ACC112 (cell line): ENCODE data around the gene SEC24C.
"Not testable (repeated sequence)": the region's sequence is repeated elsewhere in the genome, so short reads cannot be mapped to it uniquely, and the experiment has no call there.

Experiments
- H2AFZ ChIP-seq: fragments of 200-600 bp; sonication (generic); one replicate; pipeline ENCODE4 v1.6.0; 2017; ENCODE audit warnings: antibody characterized with exemption, low read length; ENCODE audit not compliant: unreplicated experiment
- H3K27ac ChIP-seq: fragments of 200-600 bp; sonication (generic); 2 replicates; pipeline ENCODE4 v1.5.1; 2014; ENCODE audit warnings: low read depth, mild to moderate bottlenecking, antibody characterized with exemption, low read length, moderate library complexity
- H3K27me3 ChIP-seq: fragments of 200-600 bp; sonication (generic); 2 replicates; pipeline ENCODE4 v1.6.1; 2014; ENCODE audit warnings: mild to moderate bottlenecking, antibody characterized with exemption, low read length, moderate library complexity, mixed read lengths; ENCODE audit not compliant: insufficient read depth
- H3K36me3 ChIP-seq: fragments of 200-600 bp; sonication (generic); 2 replicates; pipeline ENCODE4 v1.6.1; 2016; ENCODE audit warnings: mild to moderate bottlenecking, antibody characterized with exemption, low read length, moderate library complexity, mixed read lengths; ENCODE audit not compliant: insufficient read depth
- H3K4me1 ChIP-seq: fragments of 200-600 bp; sonication (generic); one replicate; pipeline ENCODE4 v1.6.1; 2016; ENCODE audit warnings: low read length, mixed read lengths; ENCODE audit not compliant: insufficient read depth, unreplicated experiment, control insufficient read depth
- H3K4me3 ChIP-seq: fragments of 200-600 bp; sonication (generic); 2 replicates; pipeline ENCODE4 v1.5.1; 2014; ENCODE audit warnings: mild to moderate bottlenecking, low read depth, low read length
- H3K79me2 ChIP-seq: fragments of 200-600 bp; sonication (generic); one replicate; pipeline ENCODE4 v1.6.0; 2016; ENCODE audit warnings: low read length; ENCODE audit not compliant: control insufficient read depth, unreplicated experiment, insufficient read depth

Gene SEC24C, protein sequence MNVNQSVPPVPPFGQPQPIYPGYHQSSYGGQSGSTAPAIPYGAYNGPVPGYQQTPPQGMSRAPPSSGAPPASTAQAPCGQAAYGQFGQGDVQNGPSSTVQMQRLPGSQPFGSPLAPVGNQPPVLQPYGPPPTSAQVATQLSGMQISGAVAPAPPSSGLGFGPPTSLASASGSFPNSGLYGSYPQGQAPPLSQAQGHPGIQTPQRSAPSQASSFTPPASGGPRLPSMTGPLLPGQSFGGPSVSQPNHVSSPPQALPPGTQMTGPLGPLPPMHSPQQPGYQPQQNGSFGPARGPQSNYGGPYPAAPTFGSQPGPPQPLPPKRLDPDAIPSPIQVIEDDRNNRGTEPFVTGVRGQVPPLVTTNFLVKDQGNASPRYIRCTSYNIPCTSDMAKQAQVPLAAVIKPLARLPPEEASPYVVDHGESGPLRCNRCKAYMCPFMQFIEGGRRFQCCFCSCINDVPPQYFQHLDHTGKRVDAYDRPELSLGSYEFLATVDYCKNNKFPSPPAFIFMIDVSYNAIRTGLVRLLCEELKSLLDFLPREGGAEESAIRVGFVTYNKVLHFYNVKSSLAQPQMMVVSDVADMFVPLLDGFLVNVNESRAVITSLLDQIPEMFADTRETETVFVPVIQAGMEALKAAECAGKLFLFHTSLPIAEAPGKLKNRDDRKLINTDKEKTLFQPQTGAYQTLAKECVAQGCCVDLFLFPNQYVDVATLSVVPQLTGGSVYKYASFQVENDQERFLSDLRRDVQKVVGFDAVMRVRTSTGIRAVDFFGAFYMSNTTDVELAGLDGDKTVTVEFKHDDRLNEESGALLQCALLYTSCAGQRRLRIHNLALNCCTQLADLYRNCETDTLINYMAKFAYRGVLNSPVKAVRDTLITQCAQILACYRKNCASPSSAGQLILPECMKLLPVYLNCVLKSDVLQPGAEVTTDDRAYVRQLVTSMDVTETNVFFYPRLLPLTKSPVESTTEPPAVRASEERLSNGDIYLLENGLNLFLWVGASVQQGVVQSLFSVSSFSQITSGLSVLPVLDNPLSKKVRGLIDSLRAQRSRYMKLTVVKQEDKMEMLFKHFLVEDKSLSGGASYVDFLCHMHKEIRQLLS

DNA sequence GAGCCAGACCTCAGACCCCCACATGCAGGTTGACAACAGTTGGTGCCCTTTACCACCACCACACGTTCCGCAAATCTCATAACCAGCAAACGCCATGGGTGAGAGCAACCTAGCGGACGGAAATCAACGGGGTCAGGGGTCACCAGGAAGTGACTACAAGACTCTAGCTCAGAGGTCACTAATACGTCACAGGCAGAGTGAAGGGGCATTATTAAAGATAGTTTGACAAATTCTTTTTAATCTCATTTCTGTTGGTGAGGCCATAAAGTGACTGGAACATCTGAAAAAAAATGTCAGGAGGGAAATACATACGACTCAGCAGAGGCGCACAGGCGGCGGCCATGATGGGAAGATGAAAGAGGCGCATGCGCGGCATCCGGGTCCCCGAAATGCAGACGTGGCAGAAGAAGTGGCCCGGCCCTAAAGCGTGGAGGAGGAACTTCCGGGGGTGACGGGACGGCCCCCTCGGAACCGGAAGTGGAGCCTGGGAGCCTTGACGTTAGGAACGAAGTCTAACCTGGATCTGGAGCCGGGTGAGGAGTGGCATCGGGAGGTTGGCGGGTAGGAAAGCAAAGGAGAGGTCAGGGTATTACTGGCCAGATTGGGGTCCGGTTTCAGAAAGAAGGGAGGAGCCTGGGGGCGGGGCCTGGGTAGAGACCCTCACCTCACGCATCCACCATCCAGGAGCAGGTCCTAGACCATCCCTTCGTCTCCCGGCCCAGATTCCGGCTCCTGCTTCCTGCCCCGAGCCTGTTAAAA lies at the start of gene SEC24C:
Gene SEC24C, plus strand, starts transcription at position 468 of the 759 bp plus-strand sequence. CDS start 2,461 bp downstream, outside the sequence.
- peak within 1 kb of the TSS; percentile 89 for H3K4me3 ChIP-seq
- H3K27me3 ChIP-seq: no peaks in the 10 kb centered on the region
- H2AFZ ChIP-seq: peak within 1 kb of the TSS; percentile 55
- peaks cover 6% of the 10 kb centered on the region for H3K36me3 ChIP-seq
- H3K4me1 ChIP-seq: peaks cover 23% of the 10 kb centered on the region
- peaks cover 46% of the 10 kb centered on the region for H3K79me2 ChIP-seq
- peak within 1 kb of the TSS; percentile 84 for H3K27ac ChIP-seq

DNA sequence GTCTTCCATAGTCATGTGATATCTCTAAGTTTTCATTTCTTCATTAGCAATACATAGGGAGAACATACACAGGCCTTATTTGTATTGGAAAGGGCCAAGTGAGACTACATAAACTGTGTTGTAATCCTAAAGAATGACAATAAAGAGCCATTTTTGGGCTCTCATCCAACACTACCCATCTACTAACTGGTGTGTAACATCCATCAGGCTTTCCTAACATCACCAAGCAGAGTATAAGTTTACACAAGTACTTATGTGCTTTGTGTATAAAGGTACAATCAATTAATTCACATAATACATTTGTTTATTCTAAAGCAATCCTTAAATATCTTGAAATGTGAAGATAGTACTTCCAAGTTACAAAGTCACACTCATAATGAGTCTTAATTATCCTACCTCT lies 48.9 kb upstream of the SEC24C start:
- H3K27me3 ChIP-seq, H3K4me1 ChIP-seq, H2AFZ ChIP-seq, H3K4me3 ChIP-seq, H3K36me3 ChIP-seq, H3K27ac ChIP-seq, H3K79me2 ChIP-seq: not testable (repeated sequence)

DNA sequence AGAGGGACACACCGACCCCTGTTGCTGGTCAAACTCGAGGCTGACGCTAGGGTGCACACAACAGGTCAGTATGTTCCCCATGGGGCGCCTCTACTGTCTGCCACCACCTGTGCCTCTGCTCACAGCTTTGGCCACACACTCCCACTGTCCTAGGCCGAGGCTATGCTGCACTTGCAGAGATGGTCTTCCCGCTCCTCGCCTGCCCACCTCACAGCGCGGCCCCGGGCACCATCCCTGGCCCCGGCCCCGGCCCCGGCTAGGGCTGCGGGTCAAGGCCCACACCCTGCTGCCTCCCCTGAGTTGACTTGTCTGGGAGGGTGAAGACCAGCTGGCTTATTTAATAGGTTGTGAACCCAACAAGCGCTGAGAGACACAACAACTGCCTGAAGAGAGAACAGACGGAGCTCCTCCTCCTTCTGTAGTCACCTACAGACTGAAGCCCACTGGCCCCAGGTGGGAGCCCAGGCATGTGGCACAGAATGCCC lies 46.5 kb upstream of the SEC24C start, which contains the start of gene AGAP5:
Gene AGAP5, minus strand, starts transcription at position 435 of the 485 bp plus-strand sequence. Its CDS starts 354 bp downstream, at position 81.
- not testable (repeated sequence) for H3K79me2 ChIP-seq, H3K27ac ChIP-seq, H2AFZ ChIP-seq, H3K4me1 ChIP-seq, H3K4me3 ChIP-seq, H3K27me3 ChIP-seq, H3K36me3 ChIP-seq

DNA sequence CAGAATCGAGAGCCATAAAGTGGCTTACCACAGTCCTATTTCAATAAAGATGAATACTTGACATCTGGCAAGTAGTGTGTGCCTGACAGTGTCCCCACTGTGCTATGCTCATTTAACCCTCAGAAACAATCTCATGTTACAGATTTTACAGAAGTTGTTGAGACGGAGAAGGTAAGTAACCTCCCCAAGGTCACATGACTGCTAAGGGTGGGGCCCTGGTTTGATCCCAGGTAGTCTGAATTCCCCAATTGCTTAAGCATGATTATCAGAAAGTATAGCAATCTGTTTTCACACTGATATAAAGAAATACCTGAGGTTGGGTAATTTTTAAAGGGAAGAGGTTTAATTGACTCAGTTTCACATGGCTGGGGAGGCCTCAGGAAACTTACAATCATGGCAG lies 45.4 kb upstream of the SEC24C start:
- H3K36me3 ChIP-seq, H3K4me3 ChIP-seq, H3K27me3 ChIP-seq, H3K27ac ChIP-seq, H3K4me1 ChIP-seq, H3K79me2 ChIP-seq, H2AFZ ChIP-seq: not testable (repeated sequence)

DNA sequence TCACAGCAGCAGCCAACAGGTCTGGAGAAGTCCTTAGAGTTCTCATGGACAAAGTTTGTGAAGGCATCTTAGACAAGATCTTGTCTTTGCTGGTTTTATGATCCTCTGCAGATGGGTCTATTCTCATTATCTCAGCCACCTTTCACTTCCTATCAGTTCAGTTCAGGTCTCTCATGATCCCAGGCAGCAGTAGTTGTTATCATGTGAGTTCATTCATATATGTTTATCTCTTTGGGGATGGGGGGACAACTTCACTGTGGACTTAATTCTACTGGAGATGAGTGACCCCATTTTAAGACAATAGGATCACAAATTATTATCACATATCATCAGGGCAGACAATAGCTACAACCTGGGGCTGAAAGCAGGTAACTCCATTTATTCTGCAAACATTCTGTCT lies 40.2 kb upstream of the SEC24C start:
- not testable (repeated sequence) for H2AFZ ChIP-seq, H3K79me2 ChIP-seq, H3K4me3 ChIP-seq, H3K27ac ChIP-seq, H3K36me3 ChIP-seq, H3K27me3 ChIP-seq, H3K4me1 ChIP-seq

DNA sequence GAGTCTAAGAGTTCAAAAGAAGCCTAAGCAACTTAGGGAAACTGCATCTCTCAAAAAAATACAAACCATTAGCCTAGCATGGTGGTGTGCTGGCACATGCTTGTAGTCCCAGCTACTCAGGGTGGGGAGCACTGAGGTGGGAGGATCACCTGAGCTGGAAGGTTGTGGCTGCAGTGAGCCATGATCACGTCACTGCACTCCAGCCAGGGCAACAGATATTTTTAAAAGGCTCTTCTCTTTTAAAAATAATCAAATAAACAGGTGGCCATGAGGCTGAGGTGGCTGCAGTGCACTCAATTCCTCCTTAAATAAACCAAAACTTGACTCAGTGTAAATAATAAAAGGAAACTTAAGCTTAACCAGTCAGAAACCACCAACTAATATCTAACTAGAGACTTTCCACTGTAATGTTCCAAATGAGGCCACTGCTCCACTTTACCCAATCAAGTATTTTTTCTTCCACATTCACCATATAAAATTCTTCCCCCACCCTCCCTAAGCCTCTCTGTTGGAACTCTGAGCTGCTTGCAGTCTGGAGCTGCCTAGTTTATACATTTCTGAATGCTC lies 38.6 kb upstream of the SEC24C start:
- H3K4me3 ChIP-seq, H3K79me2 ChIP-seq, H3K27me3 ChIP-seq, H3K4me1 ChIP-seq, H3K27ac ChIP-seq, H3K36me3 ChIP-seq, H2AFZ ChIP-seq: not testable (repeated sequence)

DNA sequence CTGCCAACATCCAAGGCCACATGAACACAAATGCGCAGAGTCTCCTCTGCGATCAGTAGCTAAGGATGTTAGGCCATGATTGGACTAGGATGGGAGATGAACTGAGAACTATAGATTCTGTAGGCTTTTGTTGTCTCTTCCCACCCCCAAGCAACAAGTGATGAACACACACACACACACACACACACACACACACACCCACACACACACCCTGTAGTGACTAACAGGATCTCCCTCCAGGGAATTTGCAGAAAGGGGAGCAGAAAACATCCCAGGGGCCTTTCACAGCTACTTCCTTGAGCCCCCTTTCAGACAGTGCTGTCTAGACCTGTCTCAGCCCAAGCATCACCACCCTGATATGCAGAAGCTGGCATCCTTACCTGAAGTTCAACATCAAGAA lies 37.7 kb upstream of the SEC24C start:
- H3K36me3 ChIP-seq, H3K27ac ChIP-seq, H3K4me3 ChIP-seq, H2AFZ ChIP-seq, H3K4me1 ChIP-seq, H3K79me2 ChIP-seq, H3K27me3 ChIP-seq: not testable (repeated sequence)

DNA sequence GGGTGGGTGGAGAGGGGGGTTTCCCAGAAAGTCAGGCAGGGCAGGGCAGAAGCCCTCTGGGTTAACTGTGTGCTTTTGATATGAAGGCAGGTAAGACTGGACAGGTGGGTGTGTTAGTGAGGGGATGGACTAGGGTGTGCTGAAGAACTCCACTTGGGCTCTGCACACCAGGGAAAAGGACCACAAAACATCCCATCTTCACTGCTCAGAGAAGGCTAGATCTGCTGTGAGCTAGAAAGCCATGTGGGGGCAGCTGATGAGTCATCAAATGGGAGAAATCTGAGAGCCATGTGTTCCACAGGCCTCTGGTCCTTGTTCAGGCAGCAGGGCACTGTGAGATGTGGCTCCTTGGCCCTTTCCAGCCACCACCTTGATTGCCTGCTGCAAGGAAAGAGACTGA lies 36.5 kb upstream of the SEC24C start:
- H3K27me3 ChIP-seq, H3K27ac ChIP-seq, H3K36me3 ChIP-seq, H3K79me2 ChIP-seq, H3K4me1 ChIP-seq, H3K4me3 ChIP-seq, H2AFZ ChIP-seq: not testable (repeated sequence)

DNA sequence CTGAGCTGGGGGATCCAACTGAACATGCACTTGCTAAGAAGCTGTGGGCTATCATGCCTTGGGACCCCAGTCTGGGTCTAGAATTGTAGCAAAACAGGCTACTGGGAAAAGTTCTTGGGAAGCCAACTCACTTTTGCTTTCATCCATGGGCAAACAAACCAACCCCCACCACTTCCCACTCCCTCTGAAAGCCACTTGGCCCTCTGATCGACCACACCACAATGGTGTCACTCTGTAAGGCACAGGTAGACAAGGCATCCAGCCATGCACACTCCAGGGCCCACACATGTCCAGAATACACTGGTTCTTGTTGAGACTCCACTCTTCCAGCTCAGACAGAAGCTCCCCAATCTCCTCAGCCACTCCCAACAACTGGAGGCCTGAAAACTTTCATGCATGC lies 36.0 kb upstream of the SEC24C start:
- not testable (repeated sequence) for H2AFZ ChIP-seq

DNA sequence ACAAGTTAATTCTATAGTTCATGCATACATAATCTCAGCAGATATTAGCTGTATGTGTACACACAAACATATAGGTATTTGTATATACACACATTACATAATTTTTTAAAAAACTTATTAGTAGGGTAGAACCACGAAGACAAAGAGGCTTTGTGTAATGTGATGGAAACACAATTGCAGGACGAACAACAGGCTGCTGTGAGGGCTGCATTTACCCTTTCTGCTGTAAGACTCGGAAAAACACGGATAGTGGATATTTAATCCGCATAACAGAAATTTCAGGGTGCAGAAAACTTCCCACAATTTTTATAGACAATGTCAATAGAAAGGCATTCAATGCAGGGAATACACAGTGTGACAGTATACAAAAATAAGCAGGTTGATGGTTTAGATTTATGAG lies 32.5 kb upstream of the SEC24C start:
- H3K79me2 ChIP-seq, H3K36me3 ChIP-seq, H3K27me3 ChIP-seq, H2AFZ ChIP-seq, H3K4me1 ChIP-seq, H3K4me3 ChIP-seq, H3K27ac ChIP-seq: not testable (repeated sequence)

More for the DNA sequence above, 36.0 kb upstream of the SEC24C start:
- H3K27me3 ChIP-seq, H3K4me1 ChIP-seq, H3K27ac ChIP-seq, H3K4me3 ChIP-seq, H3K36me3 ChIP-seq, H3K79me2 ChIP-seq: not testable (repeated sequence)
